SU-DHL-6 (cell line): Measurements from ENCODE around the gene GRM6.

ENCODE experiments used
- H2AFZ ChIP-seq: fragments of 200-600 bp; sonication (generic); 2 replicates; pipeline ENCODE4 v1.6.1; 2014; ENCODE audit warnings: low read depth, mild to moderate bottlenecking, moderate library complexity, mixed read lengths, antibody characterized with exemption, low read length; ENCODE audit not compliant: severe bottlenecking
- H3F3A ChIP-seq: fragments of 200-600 bp; shearing (Covaris generic); 2 replicates; pipeline ENCODE4 v1.6.0; 2016; ENCODE audit warnings: antibody characterized with exemption, mild to moderate bottlenecking; ENCODE audit not compliant: insufficient read depth
- H3K27ac ChIP-seq: fragments of 200-600 bp; sonication (generic); 2 replicates; pipeline ENCODE4 v1.5.1; 2016; ENCODE audit warnings: low read depth, mild to moderate bottlenecking, low read length, moderate library complexity, mixed read lengths
- H3K27me3 ChIP-seq: fragments of 200-600 bp; sonication (generic), shearing (Covaris generic); 2 replicates; pipeline ENCODE4 v1.6.0; 2014; ENCODE audit warnings: mild to moderate bottlenecking, low read length
- H3K36me3 ChIP-seq: fragments of 200-600 bp; sonication (generic); 2 replicates; pipeline ENCODE4 v1.6.1; 2014; ENCODE audit warnings: mild to moderate bottlenecking, low read length, mixed read lengths
- H3K4me2 ChIP-seq: fragments of 300-600, 200-600 bp; shearing (Covaris generic), sonication (generic); 2 replicates; pipeline ENCODE4 v1.6.0; 2014; ENCODE audit warnings: low read length, low read depth, mild to moderate bottlenecking; ENCODE audit not compliant: poor library complexity, severe bottlenecking
- H3K4me3 ChIP-seq: fragments of 200-600 bp; sonication (generic); 2 replicates; pipeline ENCODE4 v1.5.1; 2014; ENCODE audit warnings: antibody characterized with exemption, low read length, mild to moderate bottlenecking, mixed read lengths; ENCODE audit not compliant: insufficient read depth, poor library complexity, severe bottlenecking
- H3K79me2 ChIP-seq: fragments of 200-600 bp; sonication (generic); 2 replicates; pipeline ENCODE4 v1.6.1; 2014; ENCODE audit warnings: mild to moderate bottlenecking, low read length, moderate library complexity; ENCODE audit not compliant: insufficient read depth
- H3K9ac ChIP-seq: fragments of 200-600 bp; sonication (generic); 2 replicates; pipeline ENCODE4 v1.7.0; 2014; ENCODE audit warnings: mild to moderate bottlenecking, low read length
- H3K9me2 ChIP-seq: fragments of 200-600 bp; sonication (generic); replicated peaks from 2 replicates; pipeline ENCODE4 v1.6.1; 2014; ENCODE audit warnings: low read length; ENCODE audit not compliant: insufficient read depth
- H3K9me3 ChIP-seq: fragments of 200-600 bp; sonication (generic); 2 replicates; pipeline ENCODE4 v1.6.1; 2014; ENCODE audit warnings: low read length, mixed read lengths; ENCODE audit not compliant: insufficient read depth
- H4K20me1 ChIP-seq: fragments of 200-600 bp; sonication (generic); 2 replicates; pipeline ENCODE4 v1.6.1; 2014; ENCODE audit warnings: low read depth, mild to moderate bottlenecking, antibody characterized with exemption, low read length, moderate library complexity, mixed read lengths
- EZH2phosphoT487 ChIP-seq: fragments of 200-600 bp; sonication (generic), shearing (Covaris generic); conservative IDR thresholded peaks from 2 replicates; pipeline ENCODE4 v1.6.1; 2018; ENCODE audit warnings: mild to moderate bottlenecking, antibody characterized with exemption, low read length, moderate library complexity, mixed read lengths
- TF ChIP-seq, protein P1 (sequence below): fragments of 200-600 bp; sonication (generic); IDR thresholded peaks from one replicate; pipeline ENCODE4 v1.5.1; 2017; ENCODE audit warnings: antibody characterized with exemption, mild to moderate bottlenecking, low read length, moderate library complexity; ENCODE audit not compliant: insufficient read depth, poor library complexity, severe bottlenecking

Gene GRM6

DNA sequence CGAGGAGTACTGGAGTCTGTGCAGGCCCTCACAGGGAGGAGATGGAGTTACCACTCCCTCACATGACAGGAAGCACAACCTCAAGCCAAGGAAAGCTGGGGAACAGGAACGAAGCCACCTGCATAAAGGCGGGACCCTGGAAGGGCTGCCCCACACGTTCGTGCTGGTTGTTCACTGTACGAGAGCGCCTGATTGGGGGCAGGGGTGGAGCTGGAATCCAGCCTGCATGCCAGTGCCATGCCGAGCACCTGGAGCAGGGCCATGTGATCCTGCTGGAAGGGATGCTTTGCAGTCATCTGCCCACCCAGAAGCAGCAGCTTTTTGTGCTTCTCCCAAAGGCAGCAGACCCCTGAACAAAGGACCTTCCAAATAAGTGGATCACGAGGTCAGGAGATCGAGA, 11.4 kb downstream of the GRM6 start:
- H3F3A ChIP-seq, result no peaks in the 10 kb centered on the region
- H2AFZ ChIP-seq, result no peak overlapping the region
- TF ChIP-seq, protein P1, sequence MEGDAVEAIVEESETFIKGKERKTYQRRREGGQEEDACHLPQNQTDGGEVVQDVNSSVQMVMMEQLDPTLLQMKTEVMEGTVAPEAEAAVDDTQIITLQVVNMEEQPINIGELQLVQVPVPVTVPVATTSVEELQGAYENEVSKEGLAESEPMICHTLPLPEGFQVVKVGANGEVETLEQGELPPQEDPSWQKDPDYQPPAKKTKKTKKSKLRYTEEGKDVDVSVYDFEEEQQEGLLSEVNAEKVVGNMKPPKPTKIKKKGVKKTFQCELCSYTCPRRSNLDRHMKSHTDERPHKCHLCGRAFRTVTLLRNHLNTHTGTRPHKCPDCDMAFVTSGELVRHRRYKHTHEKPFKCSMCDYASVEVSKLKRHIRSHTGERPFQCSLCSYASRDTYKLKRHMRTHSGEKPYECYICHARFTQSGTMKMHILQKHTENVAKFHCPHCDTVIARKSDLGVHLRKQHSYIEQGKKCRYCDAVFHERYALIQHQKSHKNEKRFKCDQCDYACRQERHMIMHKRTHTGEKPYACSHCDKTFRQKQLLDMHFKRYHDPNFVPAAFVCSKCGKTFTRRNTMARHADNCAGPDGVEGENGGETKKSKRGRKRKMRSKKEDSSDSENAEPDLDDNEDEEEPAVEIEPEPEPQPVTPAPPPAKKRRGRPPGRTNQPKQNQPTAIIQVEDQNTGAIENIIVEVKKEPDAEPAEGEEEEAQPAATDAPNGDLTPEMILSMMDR, result no peak
- no peak overlapping the region for H3K27ac ChIP-seq
- H3K79me2 ChIP-seq, result no peaks in the 10 kb centered on the region
- H3K4me3 ChIP-seq, result no peak overlapping the region
- no peaks in the 10 kb centered on the region for H3K27me3 ChIP-seq
- H3K36me3 ChIP-seq, result no peaks in the 10 kb centered on the region
- no peak overlapping the region for H3K4me2 ChIP-seq
- H3K9ac ChIP-seq, result no peak overlapping the region
- H4K20me1 ChIP-seq, result no peaks in the 10 kb centered on the region
- H3K9me2 ChIP-seq, result no peaks in the 10 kb centered on the region
- H3K9me3 ChIP-seq, result no peaks in the 10 kb centered on the region; the same call in 1 of the 2 replicates

- Histone ChIP-seq H3F3A (no peaks in the 10 kb centered on the region), H3K27me3 (no peaks in the 10 kb centered on the region), H3K27ac (no peak overlapping the region), H4K20me1 (no peaks in the 10 kb centered on the region), H3K36me3 (no peaks in the 10 kb centered on the region), H2AFZ (no peak overlapping the region), H3K4me3 (no peak overlapping the region), H3K9me2 (no peaks in the 10 kb centered on the region), H3K9me3 (peaks cover 6% of the 10 kb centered on the region; the same call in 1 of the 2 replicates), H3K79me2 (no peaks in the 10 kb centered on the region), H3K4me2 (no peak overlapping the region), H3K9ac (no peak overlapping the region)
- TF ChIP-seq EZH2phosphoT487, result no peak
- TF ChIP-seq, protein P1, result no peak
Observed at GRCh38 chr5:178982941-178983340, 12.2 kb downstream of the GRM6 start.

DNA sequence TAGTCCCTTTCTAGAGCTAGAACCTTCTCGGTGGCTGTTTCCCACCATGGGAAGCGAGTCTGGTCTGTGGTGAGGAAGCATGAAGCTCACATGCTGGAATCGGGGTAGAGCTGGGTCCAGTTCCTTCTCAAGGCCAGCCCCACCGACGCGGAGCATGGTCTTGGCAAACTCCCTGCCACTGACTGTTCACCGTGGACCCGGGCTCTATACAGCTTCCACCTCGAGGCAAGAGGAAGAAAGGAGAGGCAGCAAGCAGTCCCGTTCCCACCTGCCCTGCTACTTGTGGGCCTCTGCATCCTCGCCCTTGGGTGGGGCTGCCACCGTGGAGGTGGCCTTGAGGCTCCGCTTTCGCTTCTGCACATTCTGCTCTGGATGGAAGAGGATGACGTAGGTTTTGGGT, 13.7 kb downstream of the GRM6 start:
- Histone ChIP-seq H4K20me1 (no peaks in the 10 kb centered on the region), H3K4me2 (no peak overlapping the region), H3F3A (no peaks in the 10 kb centered on the region), H3K27ac (no peak overlapping the region), H3K9me3 (peaks cover 6% of the 10 kb centered on the region; the same call in 1 of the 2 replicates), H3K9ac (no peak overlapping the region), H3K27me3 (no peaks in the 10 kb centered on the region), H2AFZ (no peak overlapping the region), H3K79me2 (no peaks in the 10 kb centered on the region), H3K36me3 (no peaks in the 10 kb centered on the region), H3K4me3 (no peak overlapping the region), H3K9me2 (no peaks in the 10 kb centered on the region)
- no peak for TF ChIP-seq EZH2phosphoT487
- TF ChIP-seq, protein P1, result no peak
